Activated CD4-positive, alpha-beta T cell treated with anti-CD3 and anti-CD28 coated beads, Interleukin-10, Interleukin-2, amounts not matched to agents 100 ng/mL and 50 ng/mL, durations not matched to agents 16 hours and 8 hours (primary cell): ENCODE results near the gene PTGES3L.

Experiments
- DNase-seq: peaks from one replicate; pipeline ENCODE4 v3.0.0-alpha.2; 2020

Gene PTGES3L

GRCh38 chr17:42979511-42980273 is at the start of gene PTGES3L:
Gene PTGES3L (minus strand): TSS chr17:42980080. CDS start chr17:42980053, 27 bp downstream.
- DNase-seq: peak; percentile 32

- DNase-seq: no peak
Observed at GRCh38 chr17:43028221-43028861, 48.5 kb upstream of the PTGES3L start.

- DNase-seq: no peak
Observed at GRCh38 chr17:43027091-43028032, 47.5 kb upstream of the PTGES3L start.

- no peak for DNase-seq
Observed at GRCh38 chr17:43026595-43026994, 46.7 kb upstream of the PTGES3L start.

GRCh38 chr17:43025766-43026537 is 46.1 kb upstream of the PTGES3L start:
- DNase-seq: no peak

GRCh38 chr17:43025290-43025657 is 45.4 kb upstream of the PTGES3L start:
- DNase-seq: no peak

GRCh38 chr17:43024407-43025289 is 44.8 kb upstream of the PTGES3L start, which contains the start of gene RND2:
Gene RND2 (plus strand): TSS chr17:43025231. CDS start chr17:43025348, 117 bp downstream.
- DNase-seq: peak; percentile 75

GRCh38 chr17:43021741-43022512 is 42.0 kb upstream of the PTGES3L start, which contains the start of gene VAT1:
Gene VAT1 (minus strand): TSS chr17:43022385. CDS start chr17:43022322, 63 bp downstream.
- peak; percentile 61 for DNase-seq

GRCh38 chr17:43020789-43021740 is 41.2 kb upstream of the PTGES3L start:
- no peak for DNase-seq

GRCh38 chr17:43020030-43020621 is 40.2 kb upstream of the PTGES3L start:
- no peak for DNase-seq

- no peak for DNase-seq
Observed at GRCh38 chr17:43019418-43019817, 39.5 kb upstream of the PTGES3L start.

- DNase-seq: no peak
Observed at GRCh38 chr17:43018932-43019331, 39.1 kb upstream of the PTGES3L start.

- no peak for DNase-seq
Observed at GRCh38 chr17:43018008-43018853, 38.4 kb upstream of the PTGES3L start.

- no peak for DNase-seq
Observed at GRCh38 chr17:43016216-43016615, 36.3 kb upstream of the PTGES3L start.

GRCh38 chr17:43015579-43015978 is 35.7 kb upstream of the PTGES3L start:
- DNase-seq: no peak

GRCh38 chr17:43014649-43015542 is 35.0 kb upstream of the PTGES3L start:
- DNase-seq: no peak
